ENCODE data around the gene CDKN1C.

Gene CDKN1C

GRCh38 chr11:2835751-2836150, 49.8 kb downstream of the CDKN1C start:
- no peak for TF ChIP-seq CTCF (conservative IDR thresholded peaks at IDR 0.05; ENCODE audit: control insufficient read depth, insufficient read depth, low read depth, low read length)
- no peak overlapping the region for H3K4me3 ChIP-seq (ENCODE audit: control insufficient read depth, low read depth, low read length)
- DNase-seq (ENCODE audit: low read depth): no peak

- DNase-seq (ENCODE audit: low read depth): peak; percentile 6
- no peak for TF ChIP-seq CTCF (conservative IDR thresholded peaks at IDR 0.05; ENCODE audit: control insufficient read depth, insufficient read depth, low read depth, low read length)
- H3K4me3 ChIP-seq (ENCODE audit: control insufficient read depth, low read depth, low read length): no peak overlapping the region
These were observed 50.3 kb downstream of the CDKN1C start for GRCh38 chr11:2835296-2835695.

GRCh38 chr11:2834503-2835273, 50.9 kb downstream of the CDKN1C start:
- TF ChIP-seq CTCF (conservative IDR thresholded peaks at IDR 0.05; ENCODE audit: control insufficient read depth, insufficient read depth, low read depth, low read length): no peak
- H3K4me3 ChIP-seq (ENCODE audit: control insufficient read depth, low read depth, low read length): no peak overlapping the region
- no peak for DNase-seq (ENCODE audit: low read depth)

- DNase-seq (ENCODE audit: low read depth): no peak
- no peak for TF ChIP-seq CTCF (conservative IDR thresholded peaks at IDR 0.05; ENCODE audit: control insufficient read depth, insufficient read depth, low read depth, low read length)
- no peak overlapping the region for H3K4me3 ChIP-seq (ENCODE audit: control insufficient read depth, low read depth, low read length)
These were observed 51.7 kb downstream of the CDKN1C start for GRCh38 chr11:2833716-2834502.

Data from fibroblast of mammary gland (primary cell).